Measurements from ENCODE around the gene MT1B. TPM values are rescaled to one million over a fixed set of nuclear protein-coding genes. Genes with fewer than 3 reads are reported as not detected.
A peak's percentile ranks its signal among the peaks of the same experiment; 100 is the strongest.

Gene MT1B
- total and polyA plus RNA-seq, 2 of the 13 experiments (the other 11 are each of a cell fraction or from before 2014, with no cell fraction given) = 0.89 TPM; not detected in 1

DNA sequence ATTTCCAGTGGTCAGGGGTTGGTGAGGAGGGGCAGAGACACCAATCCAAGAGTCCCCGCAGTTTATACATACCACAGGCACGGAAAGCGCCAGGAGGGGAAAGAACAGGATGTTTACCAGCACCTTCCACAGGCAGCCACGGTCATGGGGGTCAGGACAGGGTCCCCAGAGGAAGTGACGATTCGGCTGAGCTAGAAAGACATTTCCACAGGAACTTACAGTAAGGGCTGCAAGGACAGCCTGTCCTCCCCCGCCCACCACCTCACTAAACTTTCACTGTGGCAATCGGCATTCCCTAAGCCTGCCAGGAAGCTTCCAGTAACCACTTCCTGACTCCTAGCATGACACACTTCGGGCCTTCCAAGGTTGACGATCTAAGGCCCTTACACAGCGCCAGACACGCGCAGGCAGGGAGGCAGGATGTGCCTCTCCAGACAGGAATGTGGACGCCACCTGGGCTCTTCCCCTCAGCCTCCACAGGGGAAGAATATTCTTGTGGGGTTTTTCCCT lies 44.5 kb upstream of the MT1B start (continued):
- peak; percentile 62 for TF ChIP-seq ZFP91 (CRISPR knock-in tag; IDR thresholded peaks at IDR 0.05; ENCODE audit: borderline replicate concordance)
- TF ChIP-seq ZNF776 (CRISPR knock-in tag; IDR thresholded peaks at IDR 0.05) = no peak
- TF ChIP-seq, protein P1, sequence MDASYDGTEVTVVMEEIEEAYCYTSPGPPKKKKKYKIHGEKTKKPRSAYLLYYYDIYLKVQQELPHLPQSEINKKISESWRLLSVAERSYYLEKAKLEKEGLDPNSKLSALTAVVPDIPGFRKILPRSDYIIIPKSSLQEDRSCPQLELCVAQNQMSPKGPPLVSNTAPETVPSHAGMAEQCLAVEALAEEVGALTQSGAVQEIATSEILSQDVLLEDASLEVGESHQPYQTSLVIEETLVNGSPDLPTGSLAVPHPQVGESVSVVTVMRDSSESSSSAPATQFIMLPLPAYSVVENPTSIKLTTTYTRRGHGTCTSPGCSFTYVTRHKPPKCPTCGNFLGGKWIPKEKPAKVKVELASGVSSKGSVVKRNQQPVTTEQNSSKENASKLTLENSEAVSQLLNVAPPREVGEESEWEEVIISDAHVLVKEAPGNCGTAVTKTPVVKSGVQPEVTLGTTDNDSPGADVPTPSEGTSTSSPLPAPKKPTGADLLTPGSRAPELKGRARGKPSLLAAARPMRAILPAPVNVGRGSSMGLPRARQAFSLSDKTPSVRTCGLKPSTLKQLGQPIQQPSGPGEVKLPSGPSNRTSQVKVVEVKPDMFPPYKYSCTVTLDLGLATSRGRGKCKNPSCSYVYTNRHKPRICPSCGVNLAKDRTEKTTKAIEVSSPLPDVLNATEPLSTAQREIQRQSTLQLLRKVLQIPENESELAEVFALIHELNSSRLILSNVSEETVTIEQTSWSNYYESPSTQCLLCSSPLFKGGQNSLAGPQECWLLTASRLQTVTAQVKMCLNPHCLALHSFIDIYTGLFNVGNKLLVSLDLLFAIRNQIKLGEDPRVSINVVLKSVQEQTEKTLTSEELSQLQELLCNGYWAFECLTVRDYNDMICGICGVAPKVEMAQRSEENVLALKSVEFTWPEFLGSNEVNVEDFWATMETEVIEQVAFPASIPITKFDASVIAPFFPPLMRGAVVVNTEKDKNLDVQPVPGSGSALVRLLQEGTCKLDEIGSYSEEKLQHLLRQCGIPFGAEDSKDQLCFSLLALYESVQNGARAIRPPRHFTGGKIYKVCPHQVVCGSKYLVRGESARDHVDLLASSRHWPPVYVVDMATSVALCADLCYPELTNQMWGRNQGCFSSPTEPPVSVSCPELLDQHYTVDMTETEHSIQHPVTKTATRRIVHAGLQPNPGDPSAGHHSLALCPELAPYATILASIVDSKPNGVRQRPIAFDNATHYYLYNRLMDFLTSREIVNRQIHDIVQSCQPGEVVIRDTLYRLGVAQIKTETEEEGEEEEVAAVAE (CRISPR knock-in tag; IDR thresholded peaks at IDR 0.05; ENCODE audit: borderline replicate concordance) = 0 out of 2 replicates have a peak, but pooled peaks have one; percentile 54
- TF ChIP-seq, protein P2, sequence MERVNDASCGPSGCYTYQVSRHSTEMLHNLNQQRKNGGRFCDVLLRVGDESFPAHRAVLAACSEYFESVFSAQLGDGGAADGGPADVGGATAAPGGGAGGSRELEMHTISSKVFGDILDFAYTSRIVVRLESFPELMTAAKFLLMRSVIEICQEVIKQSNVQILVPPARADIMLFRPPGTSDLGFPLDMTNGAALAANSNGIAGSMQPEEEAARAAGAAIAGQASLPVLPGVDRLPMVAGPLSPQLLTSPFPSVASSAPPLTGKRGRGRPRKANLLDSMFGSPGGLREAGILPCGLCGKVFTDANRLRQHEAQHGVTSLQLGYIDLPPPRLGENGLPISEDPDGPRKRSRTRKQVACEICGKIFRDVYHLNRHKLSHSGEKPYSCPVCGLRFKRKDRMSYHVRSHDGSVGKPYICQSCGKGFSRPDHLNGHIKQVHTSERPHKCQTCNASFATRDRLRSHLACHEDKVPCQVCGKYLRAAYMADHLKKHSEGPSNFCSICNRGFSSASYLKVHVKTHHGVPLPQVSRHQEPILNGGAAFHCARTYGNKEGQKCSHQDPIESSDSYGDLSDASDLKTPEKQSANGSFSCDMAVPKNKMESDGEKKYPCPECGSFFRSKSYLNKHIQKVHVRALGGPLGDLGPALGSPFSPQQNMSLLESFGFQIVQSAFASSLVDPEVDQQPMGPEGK (CRISPR knock-in tag; IDR thresholded peaks at IDR 0.05) = peak; percentile 41; the same call in 1 of the 2 replicates
- peak; percentile 96 for TF ChIP-seq ZSCAN21 (CRISPR knock-in tag; IDR thresholded peaks at IDR 0.05; ENCODE audit: borderline replicate concordance)
- TF ChIP-seq, protein P3, sequence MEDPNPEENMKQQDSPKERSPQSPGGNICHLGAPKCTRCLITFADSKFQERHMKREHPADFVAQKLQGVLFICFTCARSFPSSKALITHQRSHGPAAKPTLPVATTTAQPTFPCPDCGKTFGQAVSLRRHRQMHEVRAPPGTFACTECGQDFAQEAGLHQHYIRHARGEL (CRISPR knock-in tag; IDR thresholded peaks at IDR 0.05) = no peak
- TF ChIP-seq GZF1 (CRISPR knock-in tag; IDR thresholded peaks at IDR 0.05) = no peak
- TF ChIP-seq MED13 (CRISPR knock-in tag; IDR thresholded peaks at IDR 0.05) = no peak
- TF ChIP-seq TAF15 (IDR thresholded peaks at IDR 0.05; ENCODE audit: low read depth, low read length, poor library complexity, severe bottlenecking) = no peak
- 0 out of 2 replicates have a peak, but pooled peaks have one; percentile 27 for TF ChIP-seq TMF1 (CRISPR knock-in tag; IDR thresholded peaks at IDR 0.05; ENCODE audit: low read depth)
- TF ChIP-seq YEATS2 (CRISPR knock-in tag; IDR thresholded peaks at IDR 0.05; ENCODE audit: borderline replicate concordance) = peak; percentile 47
- TF ChIP-seq ZNF543 (CRISPR knock-in tag; IDR thresholded peaks at IDR 0.05) = peak; percentile 48; the same call in 1 of the 2 replicates
- TF ChIP-seq KDM4B (CRISPR knock-in tag; IDR thresholded peaks at IDR 0.05) = peak; percentile 64; the same call in 1 of the 2 replicates
- TF ChIP-seq ZNF7 (CRISPR knock-in tag; IDR thresholded peaks at IDR 0.05) = no peak
- no peak for TF ChIP-seq ZNF3 (CRISPR knock-in tag; IDR thresholded peaks at IDR 0.05)
- no peak for TF ChIP-seq POLR2AphosphoS2 (IDR thresholded peaks at IDR 0.05; ENCODE audit: low read depth, low read length)
- no peak for TF ChIP-seq MAFG (CRISPR knock-in tag; IDR thresholded peaks at IDR 0.05)
- TF ChIP-seq, protein P4, sequence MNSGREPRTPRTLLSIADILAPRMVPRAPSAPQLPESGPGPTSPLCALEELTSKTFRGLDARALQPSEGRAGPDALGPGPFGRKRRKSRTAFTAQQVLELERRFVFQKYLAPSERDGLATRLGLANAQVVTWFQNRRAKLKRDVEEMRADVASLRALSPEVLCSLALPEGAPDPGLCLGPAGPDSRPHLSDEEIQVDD (CRISPR knock-in tag; IDR thresholded peaks at IDR 0.05; ENCODE audit: borderline replicate concordance) = peak; percentile 42; the same call in 1 of the 2 replicates
- no peak for TF ChIP-seq BHLHE40 (IDR thresholded peaks at IDR 0.05; ENCODE audit: low read length)
- peak; percentile 82 for TF ChIP-seq FOSL2 (CRISPR knock-in tag; IDR thresholded peaks at IDR 0.05)
- TF ChIP-seq, protein P5, sequence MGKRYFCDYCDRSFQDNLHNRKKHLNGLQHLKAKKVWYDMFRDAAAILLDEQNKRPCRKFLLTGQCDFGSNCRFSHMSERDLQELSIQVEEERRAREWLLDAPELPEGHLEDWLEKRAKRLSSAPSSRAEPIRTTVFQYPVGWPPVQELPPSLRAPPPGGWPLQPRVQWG (CRISPR knock-in tag; IDR thresholded peaks at IDR 0.05; ENCODE audit: borderline replicate concordance, low read depth) = no peak
- no peak for TF ChIP-seq FLYWCH1 (CRISPR knock-in tag; IDR thresholded peaks at IDR 0.05)
